ENCODE results near the gene CDH24. TPM values are rescaled to one million over a fixed set of nuclear protein-coding genes. Genes with fewer than 3 reads are reported as not detected.

Gene CDH24
- total and polyA plus RNA-seq, 2 of the 13 experiments (the other 11 are each of a cell fraction or from before 2014, with no cell fraction given), result 0.69 to 0.99 TPM

DNA sequence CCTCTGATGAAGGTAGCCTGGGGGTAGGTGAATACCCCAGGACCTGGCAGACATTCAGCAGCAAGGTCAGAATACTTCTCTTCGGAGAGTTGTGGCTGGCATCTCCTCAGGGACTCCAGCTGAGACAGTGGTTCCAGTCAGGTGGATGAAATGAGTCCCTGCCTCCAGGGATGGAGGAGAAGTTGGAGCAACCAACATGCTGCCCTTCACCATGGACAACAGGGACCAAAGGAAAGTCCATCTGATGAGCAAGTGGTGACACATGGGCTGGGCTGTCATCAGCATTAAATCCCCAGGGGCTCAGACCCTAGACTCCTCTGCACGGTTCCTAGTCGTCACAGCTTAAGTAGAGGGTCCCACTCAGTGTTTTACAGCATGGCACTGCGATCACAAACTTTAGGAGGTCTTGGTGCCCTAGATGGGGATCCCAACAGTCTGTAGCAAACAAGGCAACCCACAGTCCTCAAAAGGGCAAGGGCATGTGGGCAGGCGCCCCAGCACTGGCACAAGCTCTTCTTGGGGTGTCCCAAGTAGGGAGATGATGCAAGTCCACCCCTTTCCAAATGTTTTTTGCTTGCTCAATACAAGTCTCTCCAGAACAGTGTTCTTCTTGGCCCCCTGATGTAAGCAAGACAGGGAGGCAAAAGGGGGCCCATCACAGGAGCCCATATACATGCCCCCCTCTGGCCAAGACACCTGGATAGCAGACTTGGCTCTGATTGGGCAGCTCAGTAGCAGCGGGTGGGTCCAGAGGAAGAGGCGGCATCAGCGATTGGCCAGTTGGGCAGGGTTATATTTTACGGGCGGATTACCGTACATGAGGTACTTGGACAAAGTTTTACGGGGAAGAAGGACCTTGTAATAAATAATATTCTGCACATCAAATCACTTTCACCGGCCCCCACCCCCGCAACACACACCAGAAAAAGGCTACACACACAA, 10.8 kb upstream of the CDH24 start (continued):
- no peak for TF ChIP-seq CENPX (CRISPR knock-in tag; IDR thresholded peaks at IDR 0.05)
- peak; percentile 33 for TF ChIP-seq RBFOX2 (IDR thresholded peaks at IDR 0.05; ENCODE audit: low read depth, low read length)
- peak; percentile 56; the same call in 1 of the 2 replicates for TF ChIP-seq ZNF296 (CRISPR knock-in tag; conservative IDR thresholded peaks at IDR 0.05)
- TF ChIP-seq, protein P1, sequence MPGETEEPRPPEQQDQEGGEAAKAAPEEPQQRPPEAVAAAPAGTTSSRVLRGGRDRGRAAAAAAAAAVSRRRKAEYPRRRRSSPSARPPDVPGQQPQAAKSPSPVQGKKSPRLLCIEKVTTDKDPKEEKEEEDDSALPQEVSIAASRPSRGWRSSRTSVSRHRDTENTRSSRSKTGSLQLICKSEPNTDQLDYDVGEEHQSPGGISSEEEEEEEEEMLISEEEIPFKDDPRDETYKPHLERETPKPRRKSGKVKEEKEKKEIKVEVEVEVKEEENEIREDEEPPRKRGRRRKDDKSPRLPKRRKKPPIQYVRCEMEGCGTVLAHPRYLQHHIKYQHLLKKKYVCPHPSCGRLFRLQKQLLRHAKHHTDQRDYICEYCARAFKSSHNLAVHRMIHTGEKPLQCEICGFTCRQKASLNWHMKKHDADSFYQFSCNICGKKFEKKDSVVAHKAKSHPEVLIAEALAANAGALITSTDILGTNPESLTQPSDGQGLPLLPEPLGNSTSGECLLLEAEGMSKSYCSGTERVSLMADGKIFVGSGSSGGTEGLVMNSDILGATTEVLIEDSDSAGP (CRISPR knock-in tag; IDR thresholded peaks at IDR 0.05; ENCODE audit: borderline replicate concordance), result peak; percentile 34; the same call in 1 of the 2 replicates
- TF ChIP-seq HHEX (CRISPR knock-in tag; IDR thresholded peaks at IDR 0.05), result 0 out of 2 replicates have a peak, but pooled peaks have one; percentile 22
- TF ChIP-seq ZNF891 (CRISPR knock-in tag; IDR thresholded peaks at IDR 0.05), result peak; percentile 67; the same call in 1 of the 2 replicates
- TF ChIP-seq ZNF503 (CRISPR knock-in tag; IDR thresholded peaks at IDR 0.05), result no peak
- TF ChIP-seq ZNF615 (CRISPR knock-in tag; IDR thresholded peaks at IDR 0.05; ENCODE audit: borderline replicate concordance), result 0 out of 2 replicates have a peak, but pooled peaks have one; percentile 15
- TF ChIP-seq ZNF230 (CRISPR knock-in tag; IDR thresholded peaks at IDR 0.05), result 0 out of 2 replicates have a peak, but pooled peaks have one; percentile 37
- no peak for TF ChIP-seq ZNF740 (CRISPR knock-in tag; IDR thresholded peaks at IDR 0.05)
- no peak for TF ChIP-seq BHLHE40 (IDR thresholded peaks at IDR 0.05; ENCODE audit: low read length)
- TF ChIP-seq, protein P2, sequence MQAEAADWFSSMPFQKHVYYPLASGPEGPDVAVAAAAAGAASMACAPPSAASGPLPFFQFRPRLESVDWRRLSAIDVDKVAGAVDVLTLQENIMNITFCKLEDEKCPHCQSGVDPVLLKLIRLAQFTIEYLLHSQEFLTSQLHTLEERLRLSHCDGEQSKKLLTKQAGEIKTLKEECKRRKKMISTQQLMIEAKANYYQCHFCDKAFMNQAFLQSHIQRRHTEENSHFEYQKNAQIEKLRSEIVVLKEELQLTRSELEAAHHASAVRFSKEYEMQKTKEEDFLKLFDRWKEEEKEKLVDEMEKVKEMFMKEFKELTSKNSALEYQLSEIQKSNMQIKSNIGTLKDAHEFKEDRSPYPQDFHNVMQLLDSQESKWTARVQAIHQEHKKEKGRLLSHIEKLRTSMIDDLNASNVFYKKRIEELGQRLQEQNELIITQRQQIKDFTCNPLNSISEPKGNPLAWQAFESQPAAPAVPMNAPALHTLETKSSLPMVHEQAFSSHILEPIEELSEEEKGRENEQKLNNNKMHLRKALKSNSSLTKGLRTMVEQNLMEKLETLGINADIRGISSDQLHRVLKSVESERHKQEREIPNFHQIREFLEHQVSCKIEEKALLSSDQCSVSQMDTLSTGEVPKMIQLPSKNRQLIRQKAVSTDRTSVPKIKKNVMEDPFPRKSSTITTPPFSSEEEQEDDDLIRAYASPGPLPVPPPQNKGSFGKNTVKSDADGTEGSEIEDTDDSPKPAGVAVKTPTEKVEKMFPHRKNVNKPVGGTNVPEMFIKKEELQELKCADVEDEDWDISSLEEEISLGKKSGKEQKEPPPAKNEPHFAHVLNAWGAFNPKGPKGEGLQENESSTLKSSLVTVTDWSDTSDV (CRISPR knock-in tag; IDR thresholded peaks at IDR 0.05), result peak; percentile 92; the same call in 1 of the 2 replicates
- TF ChIP-seq ZNF256 (CRISPR knock-in tag; conservative IDR thresholded peaks at IDR 0.05), result no peak
- peak; percentile 68; the same call in 1 of the 2 replicates for TF ChIP-seq EED (CRISPR knock-in tag; IDR thresholded peaks at IDR 0.05)
- peak; percentile 48; the same call in 1 of the 2 replicates for TF ChIP-seq ATF7-NPFF (CRISPR knock-in tag; IDR thresholded peaks at IDR 0.05; ENCODE audit: low read depth)
- TF ChIP-seq IKZF4 (CRISPR knock-in tag; IDR thresholded peaks at IDR 0.05; ENCODE audit: borderline replicate concordance, low read depth, not compliant biosample characterization), result peak; percentile 45
- 0 out of 2 replicates have a peak, but pooled peaks have one; percentile 79 for TF ChIP-seq ZNF34 (CRISPR knock-in tag; IDR thresholded peaks at IDR 0.05; ENCODE audit: borderline replicate concordance)
- TF ChIP-seq ZNF567 (CRISPR knock-in tag; IDR thresholded peaks at IDR 0.05; ENCODE audit: borderline replicate concordance), result no peak
- 0 out of 2 replicates have a peak, but pooled peaks have one; percentile 33 for TF ChIP-seq AKAP8 (CRISPR knock-in tag; IDR thresholded peaks at IDR 0.05)
- TF ChIP-seq ZNF720 (CRISPR knock-in tag; IDR thresholded peaks at IDR 0.05), result no peak
- 0 out of 2 replicates have a peak, but pooled peaks have one; percentile 18 for TF ChIP-seq ZNF136 (CRISPR knock-in tag; IDR thresholded peaks at IDR 0.05; ENCODE audit: low read depth)
